Frontal cortex (tissue), 4 donors: ENCODE measurements around the gene PACS1. TPM values are rescaled to one million over a fixed set of nuclear protein-coding genes. Genes with fewer than 3 reads are reported as not detected.
"Not testable (repeated sequence)": the region's sequence is repeated elsewhere in the genome, so short reads cannot be mapped to it uniquely, and the experiment has no call there.

Source experiments
- DNase-seq, 2 donors: peaks; one replicate each; pipeline ENCODE4 v3.0.0; 2012; ENCODE audit warnings: low spot score in 2 of 2
- FAIRE-seq: peaks from 2 replicates; lab custom pipeline; 2012; peaks lifted over from hg19 to GRCh38; lab: Jason Lieb, UNC
- total RNA-seq: library from RNA; depleted of rRNA; stranded (reverse); fragments of >200 nt; gene quantifications from one replicate; pipeline ENCODE4 v1.2.3, GENCODE V29; 2014
- donor health status: control.
- donor health status: control.
- donor health status: control.

Gene PACS1
- total RNA-seq, 1 donor from 2014 or later = 29.3 TPM

- FAIRE-seq (no peak), DNase-seq (no peak)
Observed at GRCh38 chr11:66104057-66104638, 34.1 kb downstream of the PACS1 start.

DNA sequence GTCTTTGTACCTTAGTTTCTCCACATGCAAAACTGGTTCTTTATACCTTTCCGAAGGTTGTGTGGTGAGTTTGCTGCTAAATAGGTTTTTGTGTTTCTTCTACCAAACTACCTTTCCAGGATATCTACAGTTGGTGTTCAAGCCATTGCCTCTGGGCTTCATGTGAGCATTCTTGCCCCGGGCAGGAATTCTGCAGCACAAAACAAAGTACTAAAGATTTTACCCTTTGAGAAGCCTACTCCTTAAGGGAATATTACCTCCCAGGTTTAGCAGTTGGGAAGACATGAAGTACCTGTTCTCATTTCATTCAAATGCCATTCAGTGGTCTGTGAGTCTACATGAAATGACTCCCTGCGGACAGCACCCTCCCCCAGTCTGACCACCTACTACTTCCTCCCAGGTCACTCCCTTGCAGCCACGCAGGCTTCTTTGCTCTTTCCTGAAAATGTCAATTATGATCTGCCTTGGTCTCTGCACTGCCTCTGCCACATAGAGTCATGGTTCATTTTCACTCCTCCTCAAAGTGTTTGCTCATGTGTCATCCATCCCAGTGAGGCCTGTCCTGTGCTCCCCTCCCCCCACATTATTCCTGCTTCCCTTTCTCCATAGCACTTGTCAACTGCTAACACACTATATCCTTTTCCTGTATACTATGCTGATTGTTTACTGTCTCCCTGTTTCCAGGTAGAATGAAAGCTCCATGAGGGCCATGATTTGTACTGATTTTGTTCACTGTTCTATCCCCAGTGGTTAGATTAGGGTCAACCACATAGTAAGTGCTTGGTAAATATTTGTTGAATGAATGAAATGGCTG lies 36.9 kb downstream of the PACS1 start:
- FAIRE-seq = no peak
- no peak for DNase-seq

GRCh38 chr11:66107600-66108510 lies 37.8 kb downstream of the PACS1 start:
- DNase-seq = no peak
- no peak for FAIRE-seq

DNA sequence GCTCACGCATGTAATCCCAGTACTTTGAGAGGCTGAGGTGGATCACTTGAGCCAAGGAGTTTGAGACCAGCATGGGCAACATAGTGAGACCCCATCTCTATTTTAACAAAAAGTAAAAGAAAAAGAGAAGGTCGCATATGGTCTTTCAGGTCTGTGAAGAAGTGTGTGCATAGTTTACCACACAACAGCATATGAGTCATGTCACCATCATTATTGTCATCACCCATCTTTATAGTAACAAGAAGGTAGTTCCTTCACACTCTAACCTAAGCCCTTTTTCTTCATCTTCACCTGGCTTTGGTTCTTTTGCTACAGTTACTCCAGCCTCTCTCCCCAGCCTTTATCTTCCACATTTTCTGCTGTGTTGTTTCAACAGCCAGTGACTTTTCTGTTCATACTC lies 39.2 kb downstream of the PACS1 start:
- DNase-seq (no peak), FAIRE-seq (no peak)

- DNase-seq (no peak), FAIRE-seq (no peak)
Observed at GRCh38 chr11:66111158-66111557, 41.1 kb downstream of the PACS1 start.

GRCh38 chr11:66112041-66112491 lies 42.0 kb downstream of the PACS1 start:
- FAIRE-seq = no peak
- no peak for DNase-seq

DNA sequence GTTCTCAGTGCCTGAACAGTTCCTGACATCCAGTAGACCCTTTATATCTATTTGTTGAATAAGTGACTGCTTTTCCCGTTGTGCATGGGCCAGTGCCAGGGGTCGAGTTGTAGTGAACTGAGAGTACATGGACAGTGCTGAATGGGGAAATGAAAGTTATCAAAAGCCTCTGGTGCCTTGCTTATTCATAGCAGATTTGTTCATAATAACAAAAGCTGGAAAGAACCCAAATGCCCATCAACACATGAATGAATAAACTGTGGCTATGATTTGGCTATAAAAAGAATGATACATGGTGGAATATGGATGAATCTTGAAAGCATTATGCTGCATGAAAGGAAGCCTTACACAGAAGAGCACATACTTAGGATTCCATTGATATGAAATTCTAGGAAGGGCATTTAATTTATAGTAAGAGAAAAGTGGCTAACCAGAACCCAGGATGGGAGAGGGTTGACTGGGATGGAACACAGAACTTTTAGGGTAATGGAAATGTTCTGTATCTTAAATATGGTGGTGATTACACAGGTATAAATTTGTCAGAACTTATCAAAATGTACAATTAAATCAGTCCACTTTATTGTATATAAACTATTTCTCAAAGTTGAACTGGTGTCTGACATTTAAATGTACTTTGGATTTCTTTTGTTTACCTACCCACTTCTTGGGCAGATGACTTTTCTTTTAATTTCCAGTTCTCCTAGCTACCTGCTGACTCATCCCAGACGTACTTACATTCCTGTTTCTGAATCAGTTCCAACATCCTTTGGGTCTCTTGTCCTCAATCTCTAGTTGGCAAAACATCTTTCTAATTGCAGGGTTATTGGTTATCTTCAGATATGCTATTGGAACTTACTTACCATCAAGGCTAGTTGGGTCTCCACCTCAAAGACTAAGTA lies 42.8 kb downstream of the PACS1 start:
- FAIRE-seq = no peak
- DNase-seq = no peak

GRCh38 chr11:66114957-66115356 lies 44.9 kb downstream of the PACS1 start:
- not testable (repeated sequence) for DNase-seq, FAIRE-seq

DNA sequence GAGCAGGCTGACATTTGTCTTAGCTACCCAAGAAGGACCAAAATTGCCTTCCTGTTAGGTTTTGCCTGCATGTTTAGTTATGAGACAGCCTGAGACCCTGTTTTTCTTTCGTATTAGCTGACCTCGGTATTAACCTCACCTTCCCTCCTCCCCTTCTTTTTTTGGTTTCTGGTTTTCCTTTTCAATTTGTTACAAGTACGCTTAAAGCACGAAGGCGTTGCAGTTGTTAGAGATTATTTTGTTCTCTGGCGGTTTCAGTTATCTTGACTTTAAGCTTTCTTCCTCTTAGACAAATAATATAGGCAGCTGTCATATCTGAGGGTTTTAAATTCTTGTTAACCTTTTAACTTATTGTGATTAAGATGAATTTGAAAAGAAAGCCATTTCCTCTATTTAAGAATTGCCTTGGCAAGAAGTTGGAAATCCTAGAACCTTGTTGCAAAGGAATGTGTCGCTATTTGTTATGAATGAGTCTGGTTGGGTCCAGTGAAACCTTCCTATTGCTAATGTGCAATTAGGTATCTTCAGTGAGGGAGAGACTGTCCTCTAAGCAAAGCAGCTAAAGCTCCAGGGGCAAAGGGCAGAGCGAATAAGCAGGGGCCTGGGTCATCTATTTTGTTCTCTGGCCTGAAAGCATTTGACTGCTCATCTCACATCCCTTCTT lies 45.7 kb downstream of the PACS1 start:
- no peak for DNase-seq
- no peak for FAIRE-seq

GRCh38 chr11:66116576-66117361 lies 46.7 kb downstream of the PACS1 start:
- no peak for FAIRE-seq

DNA sequence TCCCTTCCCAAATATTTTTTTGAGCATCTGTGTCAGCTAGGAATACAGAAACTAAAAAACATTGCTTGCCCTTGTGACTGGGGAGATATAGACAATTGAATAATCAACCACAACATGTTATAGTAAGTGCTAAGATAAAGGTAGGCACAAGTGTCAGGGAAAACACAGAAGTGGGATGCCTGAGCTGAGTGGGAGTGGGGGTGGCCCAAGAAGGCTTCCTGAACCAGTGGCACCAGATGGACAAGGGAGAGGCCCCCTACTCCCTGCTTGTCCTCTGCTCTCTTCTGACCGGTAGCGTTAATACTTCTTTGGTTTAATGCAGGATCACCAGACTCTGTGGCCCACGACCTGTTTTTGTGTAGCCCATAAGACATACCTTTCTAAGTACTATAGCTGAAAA lies 48.8 kb downstream of the PACS1 start:
- DNase-seq (no peak), FAIRE-seq (no peak)

More at GRCh38 chr11:66116576-66117361, 46.7 kb downstream of the PACS1 start:
- no peak for DNase-seq

DNA sequence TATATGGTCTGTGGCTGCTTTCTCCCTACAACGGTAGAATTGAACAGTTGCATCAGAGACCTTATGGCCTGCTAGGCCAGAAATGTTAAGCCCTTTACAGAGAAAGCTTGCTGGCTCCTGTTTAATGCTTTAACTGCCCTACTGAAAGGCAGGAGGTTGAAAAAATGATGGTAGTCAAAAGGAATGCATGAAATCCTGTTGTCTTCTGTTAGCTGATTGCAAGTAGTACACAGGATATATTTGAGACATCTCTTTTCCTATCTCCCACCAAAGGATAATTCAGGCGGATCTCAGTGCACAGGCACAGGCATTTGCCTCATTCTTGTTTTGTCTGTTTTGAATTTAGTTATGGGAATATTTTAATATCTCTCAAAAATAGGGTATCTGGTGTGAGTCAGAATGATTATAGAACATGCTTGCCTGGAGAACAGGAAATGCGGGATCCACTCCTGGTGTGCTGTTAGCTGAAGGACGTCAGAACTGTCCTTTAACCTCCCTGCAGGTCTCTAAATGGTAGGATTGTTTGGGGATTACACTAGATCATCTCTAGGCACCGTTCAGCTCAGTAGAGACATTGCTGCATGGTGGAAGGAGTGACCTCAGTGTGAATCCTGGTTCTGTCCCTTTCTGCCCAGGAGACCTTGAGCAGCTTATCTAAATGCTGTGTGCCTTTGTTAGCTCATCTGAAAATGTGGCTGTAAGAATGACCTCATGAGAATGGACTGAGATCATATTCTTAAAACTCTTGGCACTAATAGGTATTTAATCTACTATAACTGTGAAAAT lies 49.5 kb downstream of the PACS1 start:
- FAIRE-seq = no peak
- no peak for DNase-seq

DNA sequence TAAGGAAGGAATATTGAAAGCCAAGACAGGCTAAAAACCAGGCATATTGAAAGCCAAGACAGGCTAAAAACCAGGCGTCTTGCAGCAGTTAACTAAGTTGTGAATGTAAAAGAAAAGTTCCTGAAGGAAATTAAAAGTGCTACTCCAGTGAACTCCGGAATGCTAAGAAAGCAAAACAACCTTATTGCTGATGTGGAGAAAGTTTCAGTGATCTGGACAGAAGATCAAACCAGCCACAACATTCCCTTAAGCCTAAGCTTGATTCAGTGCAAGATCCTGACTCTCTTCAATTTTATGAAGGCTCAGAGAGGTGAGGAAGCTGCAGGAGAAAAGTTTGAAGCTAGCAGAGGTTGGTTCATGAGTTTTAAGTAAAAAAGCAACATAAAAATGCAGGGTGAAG lies 51.4 kb downstream of the PACS1 start:
- no peak for DNase-seq
- FAIRE-seq = no peak

DNA sequence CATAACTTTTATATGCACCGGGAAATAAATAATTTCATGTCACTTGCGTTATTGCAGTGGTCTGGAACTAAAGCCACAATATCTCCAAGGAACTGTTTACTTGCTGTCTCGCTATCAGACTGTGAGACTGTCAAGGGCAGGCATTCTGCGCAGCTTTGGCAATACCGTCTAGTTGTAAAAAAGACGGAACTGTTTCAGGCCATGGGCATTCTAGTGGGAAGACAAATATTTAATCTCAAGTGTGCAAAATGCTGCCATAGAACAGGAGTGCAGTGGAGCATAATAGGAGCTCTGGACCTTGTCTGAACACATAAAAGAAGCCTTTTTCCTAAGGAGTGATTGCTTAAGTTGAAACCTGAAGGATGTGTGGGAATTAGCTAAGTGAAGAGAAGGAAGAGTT lies 53.8 kb downstream of the PACS1 start:
- DNase-seq = no peak
- no peak for FAIRE-seq

- DNase-seq (no peak), FAIRE-seq (no peak)
Observed at GRCh38 chr11:66124564-66124963, 54.5 kb downstream of the PACS1 start.

GRCh38 chr11:66126064-66126463 lies 56.0 kb downstream of the PACS1 start:
- FAIRE-seq (no peak), DNase-seq (no peak)

DNA sequence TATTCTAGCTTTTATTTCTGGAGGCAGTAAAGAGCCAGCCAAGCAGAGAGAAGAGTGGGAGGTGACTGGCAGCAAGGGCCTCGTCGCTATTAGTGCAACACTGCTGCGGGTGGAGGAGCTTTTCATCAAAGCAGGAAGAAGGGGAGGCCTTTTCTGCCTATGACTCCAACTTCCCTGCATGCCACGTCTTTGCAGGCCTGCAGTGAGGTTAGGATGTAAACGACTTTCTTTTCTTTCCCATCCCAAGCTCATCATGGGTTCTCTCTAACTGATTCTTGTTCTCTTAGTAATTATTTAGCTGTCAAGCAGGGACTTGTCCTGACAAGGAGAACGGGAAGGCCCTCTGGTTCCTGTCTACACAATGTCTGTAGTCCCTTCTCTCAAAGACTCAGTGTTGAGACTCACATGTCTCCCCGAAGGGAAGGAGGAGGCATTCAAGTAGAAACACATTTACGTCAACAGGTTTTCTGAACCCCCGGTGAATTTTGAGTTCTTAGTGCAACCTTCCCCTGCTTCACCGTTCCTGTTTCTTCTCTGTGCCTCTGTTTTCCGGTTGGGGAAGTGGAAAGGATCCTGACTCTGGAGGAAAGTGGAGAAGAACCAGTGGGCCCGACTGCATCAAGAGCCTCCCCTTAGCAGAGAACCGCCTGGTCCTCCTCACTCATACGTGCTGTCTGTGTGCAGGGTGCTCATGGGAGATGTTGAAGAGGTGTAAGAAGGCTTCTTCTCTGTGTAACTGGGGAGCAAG lies 56.9 kb downstream of the PACS1 start:
- FAIRE-seq (no peak), DNase-seq (no peak)
